NCI-H1105 (cell line): ENCODE data around the gene LMCD1.

Source experiments
- DNase-seq: peaks from one replicate; lab custom pipeline; 2025; lab: John Stamatoyannopoulos, UW

The LMCD1 gene

GRCh38 chr3:8619548-8619947 is 117.9 kb downstream of the LMCD1 start:
- DNase-seq: no peak

GRCh38 chr3:8621141-8621540 is 119.5 kb downstream of the LMCD1 start:
- no peak for DNase-seq

- no peak for DNase-seq
These were observed 120.2 kb downstream of the LMCD1 start for GRCh38 chr3:8621872-8622271.

GRCh38 chr3:8622873-8623691 is 121.5 kb downstream of the LMCD1 start:
- DNase-seq: no peak

GRCh38 chr3:8623741-8624140 is 122.1 kb downstream of the LMCD1 start:
- no peak for DNase-seq
